BE2C (cell line): Measurements from ENCODE around the gene CDH4.

ENCODE experiments used
- DNase-seq: peaks from one replicate; pipeline ENCODE4 v3.0.0-alpha.2; 2020
- H3K27me3 ChIP-seq: fragments of 250-450 bp; sonication (Bioruptor Pico); 2 replicates; pipeline ENCODE4 v1.5.1; 2020; ENCODE audit warnings: mild to moderate bottlenecking
- H3K36me3 ChIP-seq: fragments of 250-450 bp; sonication (Bioruptor Pico); 2 replicates; pipeline ENCODE4 v1.5.1; 2020; ENCODE audit warnings: mild to moderate bottlenecking
- H3K4me1 ChIP-seq: fragments of 250-450 bp; sonication (Bioruptor Pico); 2 replicates; pipeline ENCODE4 v1.5.1; 2020
- H3K4me3 ChIP-seq: 2 replicates; pipeline ENCODE4 v1.5.1; 2011; ENCODE audit warnings: low read depth, low read length
- H3K9me3 ChIP-seq: fragments of 250-450 bp; sonication (Bioruptor Pico); 2 replicates; pipeline ENCODE4 v1.5.1; 2020
- CTCF ChIP-seq: IDR thresholded peaks from 2 replicates; pipeline ENCODE4 v1.5.1; 2012; ENCODE audit warnings: mild to moderate bottlenecking, low read depth, low read length

CDH4 gene

GRCh38 chr20:61815678-61816077, 563.6 kb downstream of the CDH4 start:
- Histone ChIP-seq H3K9me3 (no peaks in the 10 kb centered on the region), H3K4me3 (no peak overlapping the region), H3K27me3 (peaks cover 26% of the 10 kb centered on the region; the same call in 1 of the 2 replicates), H3K4me1 (no peaks in the 10 kb centered on the region), H3K36me3 (no peaks in the 10 kb centered on the region)
- DNase-seq = no peak
- TF ChIP-seq CTCF = no peak

- DNase-seq = no peak
- no peak for TF ChIP-seq CTCF
- Histone ChIP-seq H3K4me1 (no peaks in the 10 kb centered on the region), H3K9me3 (no peaks in the 10 kb centered on the region), H3K36me3 (no peaks in the 10 kb centered on the region), H3K27me3 (peaks cover 26% of the 10 kb centered on the region; the same call in 1 of the 2 replicates), H3K4me3 (no peak overlapping the region)
These were observed 564.8 kb downstream of the CDH4 start for GRCh38 chr20:61816606-61817460.

- DNase-seq = no peak
- no peaks in the 10 kb centered on the region for H3K9me3 ChIP-seq
- peaks cover 26% of the 10 kb centered on the region; the same call in 1 of the 2 replicates for H3K27me3 ChIP-seq
- H3K36me3 ChIP-seq = no peaks in the 10 kb centered on the region
- no peak overlapping the region for H3K4me3 ChIP-seq
- H3K4me1 ChIP-seq = no peaks in the 10 kb centered on the region
- TF ChIP-seq CTCF = no peak
These were observed 565.5 kb downstream of the CDH4 start for GRCh38 chr20:61817575-61817974.

GRCh38 chr20:61818746-61819573, 566.9 kb downstream of the CDH4 start:
- Histone ChIP-seq H3K9me3 (no peaks in the 10 kb centered on the region), H3K36me3 (no peaks in the 10 kb centered on the region), H3K27me3 (peaks cover 26% of the 10 kb centered on the region; the same call in 1 of the 2 replicates), H3K4me3 (no peak overlapping the region), H3K4me1 (no peaks in the 10 kb centered on the region)
- DNase-seq = no peak
- no peak for TF ChIP-seq CTCF

GRCh38 chr20:61819574-61819846, 567.4 kb downstream of the CDH4 start:
- H3K9me3 ChIP-seq = no peaks in the 10 kb centered on the region
- no peak for DNase-seq
- no peaks in the 10 kb centered on the region for H3K4me1 ChIP-seq
- no peak for TF ChIP-seq CTCF
- no peak overlapping the region for H3K4me3 ChIP-seq
- H3K36me3 ChIP-seq = no peaks in the 10 kb centered on the region
- H3K27me3 ChIP-seq = peaks cover 26% of the 10 kb centered on the region; the same call in 1 of the 2 replicates
